HepG2 (cell line): Measurements from ENCODE around the gene MYO3B. TPM values are rescaled to one million over a fixed set of nuclear protein-coding genes. Genes with fewer than 3 reads are reported as not detected.

Experiments
- ATAC-seq: fragments of 200-7000 bp; cut with Tn5 transposase; 3 replicates; pipeline ENCODE4 v1.9.1; 2020; ENCODE audit warnings: mild to moderate bottlenecking, moderate library complexity
- BruUV-seq: library from RNA; stranded (reverse); fragments of 400-500 nt; replicated peaks from 2 replicates; lab custom pipeline; 2021; lab: Mats Ljungman, UMichigan
- CTCF ChIA-PET: fragments of 300-600 bp; formaldehyde crosslinking; extraction: SDS; loops from one replicate; lab custom pipeline; 2021; ENCODE audit warnings: low total read pairs, inconsistent platforms, low intra/inter-chr PET ratio; lab: Yijun Ruan, JAX
- POLR2A ChIA-PET: fragments of 350-600 bp; sonication (Branson Sonifier 250); formaldehyde crosslinking; loops from one replicate; lab custom pipeline; 2020; ENCODE audit warnings: antibody characterized with exemption, inconsistent platforms; lab: Yijun Ruan, JAX
- DNase-seq: peaks from one replicate; pipeline ENCODE4 v3.0.0-alpha.2; 2015; ENCODE audit warnings: low spot score
- FAIRE-seq: peaks from 3 replicates; lab custom pipeline; 2011; peaks lifted over from hg19 to GRCh38; lab: Jason Lieb, UNC
- H2AFZ ChIP-seq: one replicate; pipeline ENCODE4 v1.6.1; 2011; ENCODE audit warnings: low read length, inconsistent platforms
- H3K27ac ChIP-seq: fragments of 300-600 bp; 3 replicates; pipeline ENCODE4 v1.8.0; 2011; ENCODE audit warnings: mixed run types, mild to moderate bottlenecking, mixed read lengths, low read length, inconsistent platforms; ENCODE audit not compliant: insufficient read depth; ENCODE audit errors: extremely low read length
- H3K27me3 ChIP-seq, 2 experiments: fragments of 200-600 bp in 1 of 2; 2 replicates in 1 of 2; 3 replicates in 1 of 2; pipeline versions ENCODE4 v1.6.0 to v1.8.0; 2011; ENCODE audit warnings: low read length in 2 of 2, mild to moderate bottlenecking in 2 of 2, moderate library complexity in 2 of 2, inconsistent platforms in 1 of 2; ENCODE audit not compliant: insufficient read depth in 2 of 2, control insufficient read depth in 1 of 2
- H3K36me3 ChIP-seq, 2 experiments: fragments of 200-600 bp in 1 of 2; replicated peaks in 1 of 2; 2 replicates in 1 of 2; 3 replicates in 1 of 2; pipeline versions ENCODE4 v1.5.1 to v1.8.0; 2011; ENCODE audit warnings: low read length in 2 of 2, inconsistent platforms in 1 of 2; ENCODE audit not compliant: insufficient read depth in 2 of 2, control insufficient read depth in 1 of 2
- H3K4me1 ChIP-seq: 2 replicates; pipeline ENCODE4 v1.5.1; 2012; ENCODE audit warnings: low read length, inconsistent platforms; ENCODE audit not compliant: insufficient read depth
- H3K4me2 ChIP-seq: 2 replicates; pipeline ENCODE4 v1.6.0; 2011; ENCODE audit warnings: low read depth, low read length, inconsistent platforms
- H3K4me3 ChIP-seq, 3 experiments: fragments of 200-600 bp in 1 of 3; sonication (generic), shearing (Covaris generic) in 1 of 3; replicated peaks in 1 of 3; 2 replicates each; pipeline ENCODE4 v1.5.1; 2011 to 2016; ENCODE audit warnings: low read length in 3 of 3, inconsistent platforms in 2 of 3, low read depth in 2 of 3, mild to moderate bottlenecking in 2 of 3, control low read depth in 1 of 3, mixed read lengths in 1 of 3; ENCODE audit not compliant: insufficient read depth in 1 of 3
- H3K79me2 ChIP-seq: one replicate; pipeline ENCODE4 v1.6.1; 2011; ENCODE audit warnings: low read length, inconsistent platforms; ENCODE audit not compliant: insufficient read depth
- H3K9ac ChIP-seq: 2 replicates; pipeline ENCODE4 v1.6.0; 2011; ENCODE audit warnings: mild to moderate bottlenecking, low read depth, low read length, inconsistent platforms; ENCODE audit not compliant: insufficient read depth
- H3K9me3 ChIP-seq: 2 replicates; pipeline ENCODE4 v1.5.1; 2012; ENCODE audit warnings: mild to moderate bottlenecking, low read length
- H4K20me1 ChIP-seq: 2 replicates; pipeline ENCODE4 v1.6.0; 2011; ENCODE audit warnings: inconsistent platforms, mild to moderate bottlenecking, low read length, moderate library complexity; ENCODE audit not compliant: insufficient read depth
- KLF6 ChIP-seq: IDR thresholded peaks from 2 replicates; pipeline ENCODE4 v1.8.0; 2016; ENCODE audit warnings: missing biosample characterization, missing genetic modification reagents
- MAFF ChIP-seq: IDR thresholded peaks from 2 replicates; pipeline ENCODE4 v1.6.1; 2011; ENCODE audit warnings: low read depth, low read length, improper control_type of control experiment
- MAFK ChIP-seq, 2 experiments: IDR thresholded peaks in 1 of 2; conservative IDR thresholded peaks in 1 of 2; 2 replicates each; pipeline ENCODE4 v1.6.1; 2011; ENCODE audit warnings: improper control_type of control experiment in 2 of 2, low read length in 2 of 2
- ZNF234 ChIP-seq: sonication (generic); formaldehyde crosslinking; conservative IDR thresholded peaks from 2 replicates; pipeline ENCODE4 v1.5.1; 2020; ENCODE audit warnings: mild to moderate bottlenecking, missing genetic modification reagents
- WGBS: methylation state at CpG from one replicate; pipeline ENCODE4 v1.1.6; 2017; ENCODE audit warnings: low lambda C conversion rate; 5-methylcytosine and 5-hydroxymethylcytosine counted together
- in situ Hi-C: cut with HindIII; loops from 2 replicates; pipeline ENCODE4 v1.10.0; 2017; ENCODE audit warnings: low pct_unique_long_range_greater_than_20kb; ENCODE audit not compliant: extremely low pct_ligation_motif_present
- intact Hi-C: fragments of 100-400 bp; cut with micrococcal nuclease; formaldehyde crosslinking; loops from one replicate; pipeline ENCODE4 v1.10.0; 2022; ENCODE audit not compliant: unreplicated experiment
- polyA plus RNA-seq, 8 experiments: library from polyadenylated mRNA; depleted of rRNA in 3 of 8; stranded (reverse) in 7 of 8; unstranded in 1 of 8; fragments of >200 nt; fragmentation: Illumina TruSeq in 4 of 8; extraction: Trizol in 4 of 8; gene quantifications; 2 replicates each; pipeline versions ENCODE4 v1.2.1 to v1.2.3, GENCODE V29; 2011 to 2016; ENCODE audit warnings: low read depth in 4 of 8, missing spikeins in 1 of 8, mixed read lengths in 1 of 8; ENCODE audit not compliant: insufficient read depth in 1 of 8
- total RNA-seq, 5 experiments: library from RNA; depleted of rRNA; stranded (reverse); fragments of >200 nt; fragmentation: Illumina TruSeq; extraction: Trizol; gene quantifications; 2 replicates each; pipeline ENCODE4 v1.2.3, GENCODE V29; 2016; ENCODE audit warnings: low read depth in 1 of 5
- TF ChIP-seq, protein P1 (sequence below): sonication (generic); formaldehyde crosslinking; IDR thresholded peaks from 2 replicates; pipeline ENCODE4 v1.4.0; 2020; ENCODE audit warnings: missing genetic modification reagents

The MYO3B gene
- total and polyA plus RNA-seq, 2 of the 13 experiments (the other 11 are each of a cell fraction or from before 2014, with no cell fraction given) = 0.01 TPM; not detected in 1

- H3K4me3 ChIP-seq = no peak overlapping the region
- BruUV-seq = no TSS peak
- no peak overlapping the region for H3K27ac ChIP-seq
- CTCF ChIA-PET = no interaction called here
- H3K27me3 ChIP-seq = peaks cover 0 to 4% of the 10 kb centered on the region in 2 experiments; a peak in 2 of 5 replicates
- no peaks in the 10 kb centered on the region for H4K20me1 ChIP-seq
- intact Hi-C loops = no loop called here
- no peaks in the 10 kb centered on the region for H3K36me3 ChIP-seq
- TF ChIP-seq MAFF (peak; percentile 98), MAFK (conservative IDR thresholded peaks at IDR 0.05 in 1 of 2, IDR thresholded peaks at IDR 0.05 in 1 of 2; ENCODE audit: low read length in 2 of 2) (peak; percentile 98 to 99)
- TF ChIP-seq, protein P1, sequence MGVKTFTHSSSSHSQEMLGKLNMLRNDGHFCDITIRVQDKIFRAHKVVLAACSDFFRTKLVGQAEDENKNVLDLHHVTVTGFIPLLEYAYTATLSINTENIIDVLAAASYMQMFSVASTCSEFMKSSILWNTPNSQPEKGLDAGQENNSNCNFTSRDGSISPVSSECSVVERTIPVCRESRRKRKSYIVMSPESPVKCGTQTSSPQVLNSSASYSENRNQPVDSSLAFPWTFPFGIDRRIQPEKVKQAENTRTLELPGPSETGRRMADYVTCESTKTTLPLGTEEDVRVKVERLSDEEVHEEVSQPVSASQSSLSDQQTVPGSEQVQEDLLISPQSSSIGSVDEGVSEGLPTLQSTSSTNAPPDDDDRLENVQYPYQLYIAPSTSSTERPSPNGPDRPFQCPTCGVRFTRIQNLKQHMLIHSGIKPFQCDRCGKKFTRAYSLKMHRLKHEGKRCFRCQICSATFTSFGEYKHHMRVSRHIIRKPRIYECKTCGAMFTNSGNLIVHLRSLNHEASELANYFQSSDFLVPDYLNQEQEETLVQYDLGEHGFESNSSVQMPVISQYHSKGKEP (CRISPR knock-in tag) = no peak
- H3K4me2 ChIP-seq = no peak overlapping the region
- WGBS = 9% methylated on average over 2 of the region's 2 CpGs
- H3K79me2 ChIP-seq = no peaks in the 10 kb centered on the region
- FAIRE-seq (no peak), DNase-seq (no peak), ATAC-seq (no peak)
- POLR2A ChIA-PET = no interaction called here
- H3K4me1 ChIP-seq = no peaks in the 10 kb centered on the region
- H3K9me3 ChIP-seq = no peaks in the 10 kb centered on the region
- in situ Hi-C loops = no loop called here
- no peak overlapping the region for H2AFZ ChIP-seq
- no peak overlapping the region for H3K9ac ChIP-seq
Measured at GRCh38 chr2:170588729-170589128, 410.8 kb downstream of the MYO3B start.

DNA sequence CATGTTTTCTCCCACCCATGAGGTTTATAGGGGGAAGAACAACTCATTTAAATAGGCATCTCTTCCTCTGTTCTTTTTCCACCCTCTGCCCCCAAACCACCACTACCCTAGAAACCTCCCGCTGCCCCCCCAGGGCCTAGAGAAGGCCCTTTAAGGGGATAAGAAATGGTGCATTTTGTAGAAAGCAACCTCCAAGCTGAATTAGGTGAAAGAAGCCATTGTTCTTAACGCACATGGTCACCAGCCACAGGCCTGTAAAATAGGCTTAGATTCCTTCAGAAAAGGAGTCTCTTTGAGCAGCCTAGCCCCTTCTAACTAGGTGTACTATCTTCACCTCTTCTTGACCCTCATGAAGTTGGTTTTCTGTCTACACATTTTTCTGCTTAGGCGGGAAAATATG is 418.6 kb downstream of the MYO3B start:
- no peak for DNase-seq
- Histone ChIP-seq H3K79me2 (no peaks in the 10 kb centered on the region), H3K9ac (no peak overlapping the region), H3K4me1 (no peaks in the 10 kb centered on the region), H3K27ac (no peak overlapping the region), H3K9me3 (no peaks in the 10 kb centered on the region), H3K36me3 (no peaks in the 10 kb centered on the region), H4K20me1 (no peaks in the 10 kb centered on the region), H2AFZ (no peak overlapping the region), H3K27me3 (peaks cover 0 to 22% of the 10 kb centered on the region in 2 experiments; a peak in 3 of 5 replicates), H3K4me3 (no peak overlapping the region), H3K4me2 (no peak overlapping the region)
- intact Hi-C loops (no loop called here), in situ Hi-C loops (no loop called here)
- no peak for ATAC-seq
- no peak for FAIRE-seq
- TF ChIP-seq KLF6 (CRISPR knock-in tag) (no peak), MAFK (conservative IDR thresholded peaks at IDR 0.05 in 1 of 2, IDR thresholded peaks at IDR 0.05 in 1 of 2; ENCODE audit: low read length in 2 of 2) (0 out of 4 replicates have a peak, but pooled peaks of 1 of the 2 experiments have one; percentile 12), ZNF234 (no peak)
- CTCF ChIA-PET = no interaction called here
- POLR2A ChIA-PET = no interaction called here
- BruUV-seq = no TSS peak
- WGBS = 62% methylated on average over 3 of the region's 3 CpGs
